GM23338 (cell line): Measurements from ENCODE around the gene GET4. TPM values are rescaled to one million over a fixed set of nuclear protein-coding genes. Genes with fewer than 3 reads are reported as not detected.

Experiments
- ATAC-seq: fragments of 200-7000 bp; cut with Tn5 transposase; 3 replicates; pipeline ENCODE4 v1.9.1; 2020
- DNase-seq: peaks from one replicate; pipeline ENCODE4 v3.0.0-alpha.2; 2015; ENCODE audit warnings: low spot score
- H2AFZ ChIP-seq: fragments of 200-600 bp; sonication (generic); 2 replicates; pipeline ENCODE4 v1.8.0; 2016; ENCODE audit warnings: antibody characterized with exemption, mild to moderate bottlenecking, moderate library complexity
- H3F3A ChIP-seq: fragments of 200-600 bp; sonication (generic); replicated peaks from 2 replicates; pipeline ENCODE4 v1.8.0; 2017; ENCODE audit warnings: antibody characterized with exemption, mixed run types, low read depth
- H3K27ac ChIP-seq: fragments of 200-600 bp; sonication (generic); 2 replicates; pipeline ENCODE4 v1.6.1; 2016; ENCODE audit warnings: low read depth
- H3K27me3 ChIP-seq: fragments of 200-600 bp; sonication (generic); 2 replicates; pipeline ENCODE4 v1.8.0; 2016; ENCODE audit warnings: mild to moderate bottlenecking, mixed run types, moderate library complexity; ENCODE audit not compliant: insufficient read depth
- H3K36me3 ChIP-seq: fragments of 200-600 bp; sonication (generic); 2 replicates; pipeline ENCODE4 v1.8.0; 2016; ENCODE audit warnings: mild to moderate bottlenecking; ENCODE audit not compliant: insufficient read depth
- H3K4me1 ChIP-seq: fragments of 200-600 bp; sonication (generic); 2 replicates; pipeline ENCODE4 v1.8.0; 2016; ENCODE audit warnings: mild to moderate bottlenecking, moderate library complexity; ENCODE audit not compliant: insufficient read depth
- H3K4me2 ChIP-seq: fragments of 200-600 bp; sonication (generic); 2 replicates; pipeline ENCODE4 v1.7.1; 2017; ENCODE audit warnings: mixed run types
- H3K4me3 ChIP-seq: fragments of 200-600 bp; sonication (generic); 2 replicates; pipeline ENCODE4 v1.6.1; 2016; ENCODE audit warnings: mixed run types
- H3K79me2 ChIP-seq: fragments of 200-600 bp; sonication (generic); replicated peaks from 2 replicates; pipeline ENCODE4 v1.8.0; 2017; ENCODE audit warnings: mild to moderate bottlenecking; ENCODE audit not compliant: insufficient read depth
- H3K9me2 ChIP-seq: fragments of 200-600 bp; sonication (generic); 2 replicates; pipeline ENCODE4 v1.8.0; 2017; ENCODE audit not compliant: insufficient read depth
- H4K20me1 ChIP-seq: fragments of 200-600 bp; sonication (generic); replicated peaks from 2 replicates; pipeline ENCODE4 v1.8.0; 2017; ENCODE audit warnings: mild to moderate bottlenecking; ENCODE audit not compliant: insufficient read depth
- H3K27ac Mint-ChIP-seq: 2 replicates; pipeline ENCODE4 v1.8.0; 2020; ENCODE audit warnings: inconsistent platforms, mild to moderate bottlenecking, moderate library complexity, mixed read lengths
- H3K27me3 Mint-ChIP-seq: 3 replicates; pipeline ENCODE4 v1.8.0; 2022; ENCODE audit warnings: low read depth, mild to moderate bottlenecking, moderate library complexity, mixed read lengths, inconsistent platforms; ENCODE audit not compliant: insufficient read depth, poor library complexity
- H3K36me3 Mint-ChIP-seq: 3 replicates; pipeline ENCODE4 v1.8.0; 2021; ENCODE audit warnings: low read depth, mild to moderate bottlenecking, inconsistent platforms, moderate library complexity, mixed read lengths
- H3K4me1 Mint-ChIP-seq: 3 replicates; pipeline ENCODE4 v1.8.0; 2020; ENCODE audit warnings: mild to moderate bottlenecking, inconsistent platforms, mixed read lengths
- H3K4me3 Mint-ChIP-seq: 3 replicates; pipeline ENCODE4 v1.8.0; 2021; ENCODE audit warnings: moderate library complexity, mild to moderate bottlenecking, inconsistent platforms, mixed read lengths
- H3K9me3 Mint-ChIP-seq: 3 replicates; pipeline ENCODE4 v1.8.0; 2020; ENCODE audit warnings: moderate library complexity, mild to moderate bottlenecking, inconsistent platforms, mixed read lengths
- CREB1 ChIP-seq: fragments of 250-450 bp; sonication (Bioruptor Pico); IDR thresholded peaks from 2 replicates; pipeline ENCODE4 v1.5.0; 2020; ENCODE audit warnings: low read depth, mild to moderate bottlenecking, moderate library complexity
- EZH2 ChIP-seq: fragments of 200-600 bp; sonication (generic); IDR thresholded peaks from one replicate; pipeline ENCODE4 v1.8.0; 2017; ENCODE audit warnings: antibody characterized with exemption, mild to moderate bottlenecking, low read depth; ENCODE audit not compliant: unreplicated experiment
- EZH2phosphoT487 ChIP-seq: fragments of 200-600 bp; sonication (generic); IDR thresholded peaks from one replicate; pipeline ENCODE4 v1.8.1; 2018; ENCODE audit warnings: antibody characterized with exemption; ENCODE audit not compliant: unreplicated experiment
- JUNB ChIP-seq: IDR thresholded peaks from one replicate; pipeline ENCODE4 v1.6.1; 2016; ENCODE audit warnings: antibody characterized with exemption; ENCODE audit not compliant: unreplicated experiment
- NANOG ChIP-seq: IDR thresholded peaks from 2 replicates; pipeline ENCODE4 v1.6.1; 2016; ENCODE audit warnings: antibody characterized with exemption, borderline replicate concordance
- POLR2AphosphoS5 ChIP-seq: IDR thresholded peaks from 2 replicates; pipeline ENCODE4 v1.6.1; 2016; ENCODE audit warnings: antibody characterized with exemption, low read depth
- STAT1 ChIP-seq: IDR thresholded peaks from one replicate; pipeline ENCODE4 v1.6.1; 2016; ENCODE audit warnings: antibody characterized with exemption; ENCODE audit not compliant: unreplicated experiment
- ZNF114 ChIP-seq: fragments of 250-450 bp; sonication (Bioruptor Pico); IDR thresholded peaks from 2 replicates; pipeline ENCODE4 v1.5.0; 2020; ENCODE audit warnings: mild to moderate bottlenecking, moderate library complexity
- ZNF331 ChIP-seq: fragments of 250-450 bp; sonication (Bioruptor Pico); IDR thresholded peaks from 2 replicates; pipeline ENCODE4 v1.5.0; 2020; ENCODE audit warnings: low read depth, mild to moderate bottlenecking, moderate library complexity
- polyA plus RNA-seq: library from polyadenylated mRNA; unstranded; fragments of >200 nt; fragmentation: Nextera tagmentation; extraction: Ambion mirVana; gene quantifications from 2 replicates; pipeline ENCODE4 v1.2.1, GENCODE V29; 2016
- total RNA-seq: library from RNA; depleted of rRNA; stranded (reverse); fragments of >200 nt; shearing (Covaris generic); gene quantifications from 2 replicates; pipeline ENCODE4 v1.2.3, GENCODE V29; 2014
- TF ChIP-seq, protein P1 (sequence below), 2 experiments: fragments of 200-600 bp in 1 of 2; sonication (generic) in 1 of 2; conservative IDR thresholded peaks; 2 replicates each; pipeline versions ENCODE4 v1.5.1 to v1.6.1; 2016 to 2017; ENCODE audit warnings: antibody characterized with exemption in 2 of 2, low read depth in 2 of 2, mild to moderate bottlenecking in 2 of 2, moderate library complexity in 1 of 2
- TF ChIP-seq, protein P2 (sequence below): IDR thresholded peaks from one replicate; pipeline ENCODE4 v1.6.1; 2018; ENCODE audit warnings: antibody characterized with exemption; ENCODE audit not compliant: unreplicated experiment
- TF ChIP-seq, protein P3 (sequence below): IDR thresholded peaks from 2 replicates; pipeline ENCODE4 v1.6.1; 2016; ENCODE audit warnings: antibody characterized with exemption
- TF ChIP-seq, protein P4 (sequence below): fragments of 250-450 bp; sonication (Bioruptor Pico); IDR thresholded peaks from 2 replicates; pipeline ENCODE4 v1.5.0; 2020; ENCODE audit warnings: mild to moderate bottlenecking, moderate library complexity

GET4 gene
- total and polyA plus RNA-seq, 2 experiments from 2014 or later = 48.0 to 79.1 TPM

DNA sequence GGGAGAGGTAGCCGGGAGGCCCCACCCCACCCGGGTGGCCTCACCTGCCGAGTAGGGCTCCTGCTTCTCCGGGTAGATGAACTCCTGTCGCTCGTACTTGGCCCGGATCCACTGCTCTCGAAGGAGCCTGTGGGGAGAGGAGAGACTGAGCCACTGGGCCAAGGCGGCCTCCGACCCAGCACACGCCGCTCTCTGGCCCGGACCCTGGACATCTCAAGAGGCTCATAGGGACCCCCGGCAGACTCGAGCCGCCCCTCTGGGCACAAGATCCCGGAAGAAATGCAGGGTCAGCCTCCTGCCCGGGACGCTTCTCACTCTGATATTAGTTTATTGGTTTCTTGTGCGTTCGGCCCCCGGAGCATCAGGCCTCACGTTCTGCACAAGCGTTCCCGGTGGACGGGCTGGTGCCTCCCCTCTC, 43.6 kb downstream of the GET4 start:
- Mint-ChIP-seq H3K9me3 (no peaks in the 10 kb centered on the region), H3K4me1 (no peaks in the 10 kb centered on the region; the same call in 1 of the 3 replicates), H3K36me3 (no peaks in the 10 kb centered on the region), H3K27ac (no peak overlapping the region), H3K27me3 (peaks cover 11% of the 10 kb centered on the region), H3K4me3 (no peak overlapping the region)
- Histone ChIP-seq H4K20me1 (no peaks in the 10 kb centered on the region), H3K27ac (no peak overlapping the region), H3F3A (no peaks in the 10 kb centered on the region), H3K79me2 (no peaks in the 10 kb centered on the region), H3K4me2 (no peak overlapping the region), H3K4me1 (no peaks in the 10 kb centered on the region), H3K4me3 (no peak overlapping the region), H3K27me3 (no peaks in the 10 kb centered on the region), H3K9me2 (no peaks in the 10 kb centered on the region), H2AFZ (no peak overlapping the region), H3K36me3 (no peaks in the 10 kb centered on the region)
- ATAC-seq (no peak), DNase-seq (no peak)
- no peak for TF ChIP-seq NANOG
- TF ChIP-seq, protein P1, sequence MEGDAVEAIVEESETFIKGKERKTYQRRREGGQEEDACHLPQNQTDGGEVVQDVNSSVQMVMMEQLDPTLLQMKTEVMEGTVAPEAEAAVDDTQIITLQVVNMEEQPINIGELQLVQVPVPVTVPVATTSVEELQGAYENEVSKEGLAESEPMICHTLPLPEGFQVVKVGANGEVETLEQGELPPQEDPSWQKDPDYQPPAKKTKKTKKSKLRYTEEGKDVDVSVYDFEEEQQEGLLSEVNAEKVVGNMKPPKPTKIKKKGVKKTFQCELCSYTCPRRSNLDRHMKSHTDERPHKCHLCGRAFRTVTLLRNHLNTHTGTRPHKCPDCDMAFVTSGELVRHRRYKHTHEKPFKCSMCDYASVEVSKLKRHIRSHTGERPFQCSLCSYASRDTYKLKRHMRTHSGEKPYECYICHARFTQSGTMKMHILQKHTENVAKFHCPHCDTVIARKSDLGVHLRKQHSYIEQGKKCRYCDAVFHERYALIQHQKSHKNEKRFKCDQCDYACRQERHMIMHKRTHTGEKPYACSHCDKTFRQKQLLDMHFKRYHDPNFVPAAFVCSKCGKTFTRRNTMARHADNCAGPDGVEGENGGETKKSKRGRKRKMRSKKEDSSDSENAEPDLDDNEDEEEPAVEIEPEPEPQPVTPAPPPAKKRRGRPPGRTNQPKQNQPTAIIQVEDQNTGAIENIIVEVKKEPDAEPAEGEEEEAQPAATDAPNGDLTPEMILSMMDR (conservative IDR thresholded peaks at IDR 0.05; ENCODE audit: low read depth in 2 of 2) = no peak
- TF ChIP-seq EZH2phosphoT487 = no peak
- TF ChIP-seq, protein P2, sequence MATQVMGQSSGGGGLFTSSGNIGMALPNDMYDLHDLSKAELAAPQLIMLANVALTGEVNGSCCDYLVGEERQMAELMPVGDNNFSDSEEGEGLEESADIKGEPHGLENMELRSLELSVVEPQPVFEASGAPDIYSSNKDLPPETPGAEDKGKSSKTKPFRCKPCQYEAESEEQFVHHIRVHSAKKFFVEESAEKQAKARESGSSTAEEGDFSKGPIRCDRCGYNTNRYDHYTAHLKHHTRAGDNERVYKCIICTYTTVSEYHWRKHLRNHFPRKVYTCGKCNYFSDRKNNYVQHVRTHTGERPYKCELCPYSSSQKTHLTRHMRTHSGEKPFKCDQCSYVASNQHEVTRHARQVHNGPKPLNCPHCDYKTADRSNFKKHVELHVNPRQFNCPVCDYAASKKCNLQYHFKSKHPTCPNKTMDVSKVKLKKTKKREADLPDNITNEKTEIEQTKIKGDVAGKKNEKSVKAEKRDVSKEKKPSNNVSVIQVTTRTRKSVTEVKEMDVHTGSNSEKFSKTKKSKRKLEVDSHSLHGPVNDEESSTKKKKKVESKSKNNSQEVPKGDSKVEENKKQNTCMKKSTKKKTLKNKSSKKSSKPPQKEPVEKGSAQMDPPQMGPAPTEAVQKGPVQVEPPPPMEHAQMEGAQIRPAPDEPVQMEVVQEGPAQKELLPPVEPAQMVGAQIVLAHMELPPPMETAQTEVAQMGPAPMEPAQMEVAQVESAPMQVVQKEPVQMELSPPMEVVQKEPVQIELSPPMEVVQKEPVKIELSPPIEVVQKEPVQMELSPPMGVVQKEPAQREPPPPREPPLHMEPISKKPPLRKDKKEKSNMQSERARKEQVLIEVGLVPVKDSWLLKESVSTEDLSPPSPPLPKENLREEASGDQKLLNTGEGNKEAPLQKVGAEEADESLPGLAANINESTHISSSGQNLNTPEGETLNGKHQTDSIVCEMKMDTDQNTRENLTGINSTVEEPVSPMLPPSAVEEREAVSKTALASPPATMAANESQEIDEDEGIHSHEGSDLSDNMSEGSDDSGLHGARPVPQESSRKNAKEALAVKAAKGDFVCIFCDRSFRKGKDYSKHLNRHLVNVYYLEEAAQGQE = no peak
- TF ChIP-seq STAT1 = no peak
- TF ChIP-seq CREB1 = no peak
- TF ChIP-seq POLR2AphosphoS5 = no peak
- no peak for TF ChIP-seq JUNB
- TF ChIP-seq, protein P3, sequence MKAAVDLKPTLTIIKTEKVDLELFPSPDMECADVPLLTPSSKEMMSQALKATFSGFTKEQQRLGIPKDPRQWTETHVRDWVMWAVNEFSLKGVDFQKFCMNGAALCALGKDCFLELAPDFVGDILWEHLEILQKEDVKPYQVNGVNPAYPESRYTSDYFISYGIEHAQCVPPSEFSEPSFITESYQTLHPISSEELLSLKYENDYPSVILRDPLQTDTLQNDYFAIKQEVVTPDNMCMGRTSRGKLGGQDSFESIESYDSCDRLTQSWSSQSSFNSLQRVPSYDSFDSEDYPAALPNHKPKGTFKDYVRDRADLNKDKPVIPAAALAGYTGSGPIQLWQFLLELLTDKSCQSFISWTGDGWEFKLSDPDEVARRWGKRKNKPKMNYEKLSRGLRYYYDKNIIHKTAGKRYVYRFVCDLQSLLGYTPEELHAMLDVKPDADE = no peak
- no peak for TF ChIP-seq ZNF331 (CRISPR knock-in tag)
- TF ChIP-seq, protein P4, sequence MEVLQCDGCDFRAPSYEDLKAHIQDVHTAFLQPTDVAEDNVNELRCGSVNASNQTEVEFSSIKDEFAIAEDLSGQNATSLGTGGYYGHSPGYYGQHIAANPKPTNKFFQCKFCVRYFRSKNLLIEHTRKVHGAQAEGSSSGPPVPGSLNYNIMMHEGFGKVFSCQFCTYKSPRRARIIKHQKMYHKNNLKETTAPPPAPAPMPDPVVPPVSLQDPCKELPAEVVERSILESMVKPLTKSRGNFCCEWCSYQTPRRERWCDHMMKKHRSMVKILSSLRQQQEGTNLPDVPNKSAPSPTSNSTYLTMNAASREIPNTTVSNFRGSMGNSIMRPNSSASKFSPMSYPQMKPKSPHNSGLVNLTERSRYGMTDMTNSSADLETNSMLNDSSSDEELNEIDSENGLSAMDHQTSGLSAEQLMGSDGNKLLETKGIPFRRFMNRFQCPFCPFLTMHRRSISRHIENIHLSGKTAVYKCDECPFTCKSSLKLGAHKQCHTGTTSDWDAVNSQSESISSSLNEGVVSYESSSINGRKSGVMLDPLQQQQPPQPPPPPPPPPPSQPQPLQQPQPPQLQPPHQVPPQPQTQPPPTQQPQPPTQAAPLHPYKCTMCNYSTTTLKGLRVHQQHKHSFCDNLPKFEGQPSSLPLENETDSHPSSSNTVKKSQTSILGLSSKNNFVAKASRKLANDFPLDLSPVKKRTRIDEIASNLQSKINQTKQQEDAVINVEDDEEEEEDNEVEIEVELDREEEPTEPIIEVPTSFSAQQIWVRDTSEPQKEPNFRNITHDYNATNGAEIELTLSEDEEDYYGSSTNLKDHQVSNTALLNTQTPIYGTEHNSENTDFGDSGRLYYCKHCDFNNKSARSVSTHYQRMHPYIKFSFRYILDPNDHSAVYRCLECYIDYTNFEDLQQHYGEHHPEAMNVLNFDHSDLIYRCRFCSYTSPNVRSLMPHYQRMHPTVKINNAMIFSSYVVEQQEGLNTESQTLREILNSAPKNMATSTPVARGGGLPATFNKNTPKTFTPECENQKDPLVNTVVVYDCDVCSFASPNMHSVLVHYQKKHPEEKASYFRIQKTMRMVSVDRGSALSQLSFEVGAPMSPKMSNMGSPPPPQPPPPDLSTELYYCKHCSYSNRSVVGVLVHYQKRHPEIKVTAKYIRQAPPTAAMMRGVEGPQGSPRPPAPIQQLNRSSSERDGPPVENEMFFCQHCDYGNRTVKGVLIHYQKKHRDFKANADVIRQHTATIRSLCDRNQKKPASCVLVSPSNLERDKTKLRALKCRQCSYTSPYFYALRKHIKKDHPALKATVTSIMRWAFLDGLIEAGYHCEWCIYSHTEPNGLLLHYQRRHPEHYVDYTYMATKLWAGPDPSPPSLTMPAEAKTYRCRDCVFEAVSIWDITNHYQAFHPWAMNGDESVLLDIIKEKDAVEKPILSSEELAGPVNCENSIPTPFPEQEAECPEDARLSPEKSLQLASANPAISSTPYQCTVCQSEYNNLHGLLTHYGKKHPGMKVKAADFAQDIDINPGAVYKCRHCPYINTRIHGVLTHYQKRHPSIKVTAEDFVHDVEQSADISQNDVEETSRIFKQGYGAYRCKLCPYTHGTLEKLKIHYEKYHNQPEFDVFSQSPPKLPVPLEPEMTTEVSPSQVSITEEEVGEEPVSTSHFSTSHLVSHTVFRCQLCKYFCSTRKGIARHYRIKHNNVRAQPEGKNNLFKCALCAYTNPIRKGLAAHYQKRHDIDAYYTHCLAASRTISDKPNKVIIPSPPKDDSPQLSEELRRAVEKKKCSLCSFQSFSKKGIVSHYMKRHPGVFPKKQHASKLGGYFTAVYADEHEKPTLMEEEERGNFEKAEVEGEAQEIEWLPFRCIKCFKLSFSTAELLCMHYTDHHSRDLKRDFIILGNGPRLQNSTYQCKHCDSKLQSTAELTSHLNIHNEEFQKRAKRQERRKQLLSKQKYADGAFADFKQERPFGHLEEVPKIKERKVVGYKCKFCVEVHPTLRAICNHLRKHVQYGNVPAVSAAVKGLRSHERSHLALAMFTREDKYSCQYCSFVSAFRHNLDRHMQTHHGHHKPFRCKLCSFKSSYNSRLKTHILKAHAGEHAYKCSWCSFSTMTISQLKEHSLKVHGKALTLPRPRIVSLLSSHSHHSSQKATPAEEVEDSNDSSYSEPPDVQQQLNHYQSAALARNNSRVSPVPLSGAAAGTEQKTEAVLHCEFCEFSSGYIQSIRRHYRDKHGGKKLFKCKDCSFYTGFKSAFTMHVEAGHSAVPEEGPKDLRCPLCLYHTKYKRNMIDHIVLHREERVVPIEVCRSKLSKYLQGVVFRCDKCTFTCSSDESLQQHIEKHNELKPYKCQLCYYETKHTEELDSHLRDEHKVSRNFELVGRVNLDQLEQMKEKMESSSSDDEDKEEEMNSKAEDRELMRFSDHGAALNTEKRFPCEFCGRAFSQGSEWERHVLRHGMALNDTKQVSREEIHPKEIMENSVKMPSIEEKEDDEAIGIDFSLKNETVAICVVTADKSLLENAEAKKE (CRISPR knock-in tag) = no peak
- no peak for TF ChIP-seq ZNF114 (CRISPR knock-in tag)
- no peak for TF ChIP-seq EZH2
